H1 (cell line): Measurements from ENCODE around the gene KCNQ1. TPM values are rescaled to one million over a fixed set of nuclear protein-coding genes. Genes with fewer than 3 reads are reported as not detected.

Source experiments
- CTCF ChIA-PET: fragments of 300-600 bp; sonication (Branson Sonifier 250); formaldehyde crosslinking; loops from one replicate; lab custom pipeline; 2021; ENCODE audit not compliant: partially characterized antibody; lab: Charles Lee
- POLR2A ChIA-PET: fragments of 300-600 bp; sonication (Branson Sonifier 250); formaldehyde crosslinking; loops from one replicate; lab custom pipeline; 2021; ENCODE audit warnings: inconsistent platforms; ENCODE audit not compliant: partially characterized antibody; lab: Charles Lee
- DNase-seq, 2 experiments: peaks; one replicate each; pipeline versions ENCODE4 v3.0.0 to v3.0.0-alpha.2; 2010 to 2022; ENCODE audit warnings: low spot score in 2 of 2, low read depth in 1 of 2, mixed read lengths in 1 of 2
- FAIRE-seq: peaks from 2 replicates; lab custom pipeline; 2011; peaks lifted over from hg19 to GRCh38; lab: Jason Lieb, UNC
- H2AFZ ChIP-seq: 2 replicates; pipeline ENCODE4 v1.8.1; 2012; ENCODE audit warnings: low read length, inconsistent platforms
- H2AK5ac ChIP-seq: 2 replicates; pipeline ENCODE4 v1.6.1; 2013; ENCODE audit warnings: low read depth, low read length
- H2BK120ac ChIP-seq: replicated peaks from 2 replicates; pipeline ENCODE3; 2013; ENCODE audit warnings: low read depth, low read length, inconsistent platforms
- H2BK12ac ChIP-seq: 2 replicates; pipeline ENCODE4 v1.6.1; 2013; ENCODE audit warnings: low read depth, low read length
- H2BK15ac ChIP-seq: 2 replicates; pipeline ENCODE4 v1.6.1; 2013; ENCODE audit warnings: low read length
- H2BK20ac ChIP-seq: 2 replicates; pipeline ENCODE4 v1.6.1; 2013; ENCODE audit warnings: low read length
- H2BK5ac ChIP-seq: 2 replicates; pipeline ENCODE4 v1.6.1; 2013; ENCODE audit warnings: low read depth, low read length
- H3K14ac ChIP-seq: 2 replicates; pipeline ENCODE4 v1.6.1; 2013; ENCODE audit warnings: inconsistent platforms; ENCODE audit not compliant: insufficient read length
- H3K18ac ChIP-seq: 2 replicates; pipeline ENCODE4 v1.6.1; 2013; ENCODE audit warnings: low read length; ENCODE audit errors: extremely low read depth
- H3K23ac ChIP-seq: 2 replicates; pipeline ENCODE4 v1.6.1; 2013; ENCODE audit warnings: inconsistent platforms; ENCODE audit not compliant: insufficient read length
- H3K23me2 ChIP-seq: 2 replicates; pipeline ENCODE4 v1.6.1; 2013; ENCODE audit warnings: low read depth, low read length
- H3K27ac ChIP-seq: 2 replicates; pipeline ENCODE4 v1.6.1; 2011; ENCODE audit warnings: low read depth, low read length, inconsistent platforms
- H3K27me3 ChIP-seq, 4 experiments: replicated peaks in 1 of 4; 1 replicate in 1 of 4; 2 replicates in 3 of 4; pipeline versions ENCODE4 v1.6.1 to v1.8.1; 2011 to 2013; ENCODE audit warnings: low read length in 3 of 4, mild to moderate bottlenecking in 3 of 4, inconsistent platforms in 2 of 4, mixed read lengths in 2 of 4, moderate library complexity in 1 of 4; ENCODE audit not compliant: control insufficient read depth in 3 of 4, insufficient read depth in 3 of 4; ENCODE audit errors: extremely low read depth in 1 of 4
- H3K36me3 ChIP-seq, 4 experiments: 2 replicates each; pipeline versions ENCODE4 v1.6.1 to v1.8.1; 2011 to 2013; ENCODE audit warnings: mild to moderate bottlenecking in 4 of 4, low read length in 3 of 4, moderate library complexity in 2 of 4, control low read depth in 1 of 4, inconsistent platforms in 1 of 4; ENCODE audit not compliant: insufficient read depth in 4 of 4, control insufficient read depth in 2 of 4
- H3K4ac ChIP-seq: replicated peaks from 2 replicates; pipeline ENCODE3; 2013; ENCODE audit warnings: low read length, low read depth, mixed read lengths, inconsistent platforms; ENCODE audit not compliant: insufficient read length
- H3K4me1 ChIP-seq, 4 experiments: replicated peaks in 1 of 4; 1 replicate in 1 of 4; 2 replicates in 3 of 4; pipeline versions ENCODE4 v1.6.1 to v1.8.1; 2011 to 2013; ENCODE audit warnings: low read length in 3 of 4, inconsistent platforms in 2 of 4, mixed read lengths in 1 of 4; ENCODE audit not compliant: insufficient read depth in 4 of 4, control insufficient read depth in 3 of 4
- H3K4me2 ChIP-seq, 2 experiments: 2 replicates each; pipeline versions ENCODE4 v1.6.1 to v1.8.1; 2011 to 2013; ENCODE audit warnings: low read depth in 2 of 2, low read length in 2 of 2, control low read depth in 1 of 2, inconsistent platforms in 1 of 2, mild to moderate bottlenecking in 1 of 2; ENCODE audit not compliant: insufficient read depth in 1 of 2
- H3K4me3 ChIP-seq, 4 experiments: fragments of 200-600, 300-600 bp in 1 of 4; sonication (generic), shearing (Covaris generic), sonication (Bioruptor Twin) in 1 of 4; 2 replicates each; pipeline versions ENCODE4 v1.5.1 to v1.8.1; 2011 to 2016; ENCODE audit warnings: low read length in 4 of 4, low read depth in 3 of 4, control low read depth in 2 of 4, inconsistent platforms in 2 of 4, mild to moderate bottlenecking in 2 of 4, mixed read lengths in 1 of 4, moderate library complexity in 1 of 4; ENCODE audit not compliant: insufficient read depth in 2 of 4; ENCODE audit errors: extremely low read depth in 1 of 4
- H3K56ac ChIP-seq: replicated peaks from 2 replicates; pipeline ENCODE3; 2013; ENCODE audit warnings: low read depth, mild to moderate bottlenecking, mixed read lengths, low read length, inconsistent platforms; ENCODE audit not compliant: insufficient read length
- H3K79me1 ChIP-seq: 2 replicates; pipeline ENCODE4 v1.6.1; 2013; ENCODE audit warnings: low read depth, low read length, control low read depth
- H3K79me2 ChIP-seq, 2 experiments: 2 replicates each; pipeline versions ENCODE4 v1.6.1 to v1.8.1; 2012 to 2013; ENCODE audit warnings: low read length in 2 of 2, mild to moderate bottlenecking in 2 of 2, inconsistent platforms in 1 of 2; ENCODE audit not compliant: insufficient read depth in 2 of 2, control insufficient read depth in 1 of 2
- H3K9ac ChIP-seq, 4 experiments: replicated peaks in 1 of 4; 1 replicate in 1 of 4; 2 replicates in 3 of 4; pipeline versions ENCODE4 v1.6.1 to v1.8.1; 2011 to 2013; ENCODE audit warnings: low read depth in 3 of 4, low read length in 3 of 4, control low read depth in 2 of 4, mild to moderate bottlenecking in 2 of 4, moderate library complexity in 2 of 4, inconsistent platforms in 1 of 4; ENCODE audit errors: extremely low read depth in 1 of 4
- H3K9me3 ChIP-seq, 2 experiments: 2 replicates each; pipeline versions ENCODE4 v1.6.1 to v1.8.1; 2012 to 2013; ENCODE audit warnings: mild to moderate bottlenecking in 2 of 2, moderate library complexity in 2 of 2, control low read depth in 1 of 2, inconsistent platforms in 1 of 2, low read depth in 1 of 2, low read length in 1 of 2, mixed read lengths in 1 of 2; ENCODE audit not compliant: insufficient read depth in 2 of 2
- H4K20me1 ChIP-seq, 2 experiments: replicated peaks in 1 of 2; 2 replicates each; pipeline versions ENCODE3 to v1.8.1; 2011 to 2013; ENCODE audit warnings: inconsistent platforms in 2 of 2, low read length in 2 of 2, mild to moderate bottlenecking in 1 of 2; ENCODE audit not compliant: insufficient read depth in 2 of 2, control insufficient read depth in 1 of 2
- H4K5ac ChIP-seq: 2 replicates; pipeline ENCODE4 v1.6.1; 2013; ENCODE audit warnings: low read length, low read depth, mixed read lengths, inconsistent platforms; ENCODE audit not compliant: insufficient read length
- H4K8ac ChIP-seq: 2 replicates; pipeline ENCODE4 v1.8.0; 2013; ENCODE audit warnings: mild to moderate bottlenecking, moderate library complexity, low read length, inconsistent platforms; ENCODE audit not compliant: insufficient read depth; ENCODE audit errors: extremely low read depth
- H4K91ac ChIP-seq: replicated peaks from 2 replicates; pipeline ENCODE3; 2013; ENCODE audit warnings: low read length, mixed read lengths, inconsistent platforms; ENCODE audit not compliant: insufficient read length
- HDAC6 ChIP-seq: IDR thresholded peaks from one replicate; pipeline ENCODE4 v1.7.1; 2012; ENCODE audit warnings: low read depth, mild to moderate bottlenecking, inconsistent platforms, low read length, moderate library complexity
- RNF2 ChIP-seq: fragments of 200-900, 300-1000 bp; sonication (generic); IDR thresholded peaks from 2 replicates; pipeline ENCODE4 v1.7.1; 2016; ENCODE audit warnings: borderline replicate concordance, low read depth, mild to moderate bottlenecking, antibody characterized with exemption, low read length; ENCODE audit not compliant: poor library complexity, severe bottlenecking; ENCODE audit errors: missing control alignments
- WGBS, 2 experiments: shearing (Covaris generic) in 1 of 2; methylation state at CpG; one replicate each; pipeline versions ENCODE4 v1.1.6 to v1.1.7; 2013 to 2015; ENCODE audit warnings: low lambda C conversion rate in 2 of 2, mixed read lengths in 2 of 2, inconsistent platforms in 1 of 2, low coverage in 1 of 2, missing lambda C conversion rate in 1 of 2; ENCODE audit not compliant: insufficient replicate concordance in 2 of 2, insufficient coverage in 1 of 2, insufficient read length in 1 of 2; ENCODE audit errors: extremely low coverage in 1 of 2, missing lambda C conversion rate in 1 of 2; 5-methylcytosine and 5-hydroxymethylcytosine counted together
- polyA plus RNA-seq, 7 experiments: library from polyadenylated mRNA; depleted of rRNA in 3 of 7; stranded (reverse) in 5 of 7; unstranded in 2 of 7; fragments of >200 nt in 5 of 7; fragments of 200-250 nt in 2 of 7; gene quantifications; 1 replicate in 5 of 7; 2 replicates in 1 of 7; 4 replicates in 1 of 7; pipeline versions ENCODE4 v1.2.1 to v1.2.3, GENCODE V29; 2011 to 2013; ENCODE audit warnings: missing spikeins in 2 of 7, mixed read lengths in 2 of 7
- total RNA-seq: library from RNA; stranded (reverse); fragmentation: NEBNext Ultra II Directional; extraction: Animal tissue kit (Norgen Biotek cat#: 25700); gene quantifications from 2 replicates; pipeline ENCODE4 v1.2.1, GENCODE V29; 2021

The KCNQ1 gene
- total and polyA plus RNA-seq, 2 of the 8 experiments (the other 6 are each of a cell fraction or from before 2014, with no cell fraction given): 1.9 to 2.0 TPM

DNA sequence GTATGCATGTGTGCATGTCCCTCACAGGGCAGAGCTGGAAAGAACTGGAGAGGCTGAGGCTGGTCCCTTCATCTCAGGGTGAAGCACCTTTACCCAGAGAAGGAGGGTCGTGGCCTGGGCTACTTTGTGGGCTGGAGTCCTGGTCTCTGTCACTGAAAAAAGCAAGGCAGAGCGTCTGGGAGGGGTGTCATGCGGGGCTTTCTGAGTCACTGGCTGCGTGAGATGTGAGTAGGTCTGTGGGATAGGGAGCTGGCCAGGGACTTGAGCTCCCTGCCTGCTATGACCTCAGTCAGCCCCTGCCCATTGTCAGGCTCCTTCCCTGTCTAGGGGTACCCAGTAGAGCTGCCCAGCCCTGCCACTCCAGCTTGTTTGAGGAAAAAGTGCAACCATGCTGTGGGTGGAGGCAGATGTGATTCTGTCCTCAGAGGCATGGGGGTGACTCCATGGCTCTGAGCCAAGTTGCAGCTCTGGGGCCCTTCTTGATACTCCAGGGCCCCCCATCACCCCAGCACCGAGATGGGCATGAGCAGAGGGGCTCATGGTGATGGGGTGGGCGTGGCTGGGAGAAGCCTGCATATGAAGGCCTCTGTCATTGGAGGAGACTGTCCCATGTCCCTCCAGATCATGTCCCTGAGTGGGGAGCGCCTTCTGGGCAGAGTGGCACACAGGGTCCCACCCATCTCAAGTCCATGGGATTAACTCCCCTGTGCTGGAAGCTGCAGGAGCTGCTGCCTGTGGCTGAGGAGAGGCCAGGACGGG lies 27.8 kb downstream of the KCNQ1 start:
- FAIRE-seq (no peak), DNase-seq (no peak)
- Histone ChIP-seq H3K9ac (no peak overlapping the region), H2BK120ac (no peak overlapping the region), H2BK15ac (no peak overlapping the region), H3K4me3 (no peak overlapping the region), H4K5ac (no peak overlapping the region), H4K91ac (no peak overlapping the region), H2AK5ac (no peak overlapping the region), H3K36me3 (no peaks in the 10 kb centered on the region), H2BK20ac (no peak overlapping the region), H2AFZ (no peak overlapping the region), H3K79me2 (no peaks in the 10 kb centered on the region), H3K27me3 (peaks cover 0 to 27% (median 18%) of the 10 kb centered on the region in 4 experiments; a peak in 6 of 7 replicates), H2BK5ac (no peak overlapping the region), H3K18ac (no peak overlapping the region), H3K23me2 (no peaks in the 10 kb centered on the region; the same call in 1 of the 2 replicates), H3K4me1 (no peaks in the 10 kb centered on the region), H3K23ac (no peak overlapping the region), H3K79me1 (no peaks in the 10 kb centered on the region), H3K4ac (no peak overlapping the region), H4K8ac (no peak overlapping the region), H3K14ac (no peak overlapping the region), H3K9me3 (no peaks in the 10 kb centered on the region), H3K27ac (no peak overlapping the region), H3K4me2 (no peak overlapping the region), H2BK12ac (no peak overlapping the region), H3K56ac (no peak overlapping the region), H4K20me1 (peaks cover 0 to 9% of the 10 kb centered on the region in 2 experiments)
- WGBS, 2 experiments: 73% methylated on average over 8 of the region's 8 CpGs; no CpG with 5 or more reads in 1 of the 2 experiments
- CTCF ChIA-PET: interaction anchor here (1.0 to 1.7 kb wide), 3 partner anchors 54 to 163 kb away, joined by 3 to 7 read pairs (median 5); no protein-coding TSS in a partner anchor
- POLR2A ChIA-PET: no interaction called here
- no peak for TF ChIP-seq RNF2
- no peak for TF ChIP-seq HDAC6
